Activated naive CD4-positive, alpha-beta T cell treated with anti-CD3 and anti-CD28 coated beads, Interleukin-2, amount 50 U/mL, for 72 hours (primary cell): ENCODE measurements around the gene TMOD4. TPM values are rescaled to one million over a fixed set of nuclear protein-coding genes. Genes with fewer than 3 reads are reported as not detected.
A peak's percentile ranks its signal among the peaks of the same experiment; 100 is the strongest.
"Not testable (repeated sequence)": the region's sequence is repeated elsewhere in the genome, so short reads cannot be mapped to it uniquely, and the experiment has no call there.

ENCODE experiments used
- ATAC-seq, 2 donors: fragments of 150-1000 bp; cut with Tn5 transposase; 2 replicates each; pipeline ENCODE4 v1.10.0; 2021; ENCODE audit warnings: mild to moderate bottlenecking in 2 of 2, moderate library complexity in 2 of 2
- DNase-seq, 2 donors: peaks; one replicate each; pipeline ENCODE4 v3.0.0; 2021 to 2022; ENCODE audit warnings: low spot score in 2 of 2
- H3K27ac Mint-ChIP-seq, 2 donors: one replicate each; pipeline ENCODE4 v1.8.0; 2022; ENCODE audit warnings: mild to moderate bottlenecking in 2 of 2, mixed read lengths in 2 of 2
- H3K36me3 Mint-ChIP-seq, 2 donors: one replicate each; pipeline ENCODE4 v1.8.0; 2022; ENCODE audit warnings: mixed read lengths in 2 of 2
- H3K9me3 Mint-ChIP-seq, 2 donors: one replicate each; pipeline ENCODE4 v1.8.0; 2022; ENCODE audit warnings: mixed read lengths in 2 of 2
- total RNA-seq, 2 donors: library from RNA; stranded (reverse); gene quantifications; one replicate each; pipeline ENCODE4 v1.2.3, GENCODE V29; 2022

Gene TMOD4
- total RNA-seq, 2 donors from 2014 or later, result 0.77 to 0.78 TPM

GRCh38 chr1:151189637-151190445 is 14.1 kb upstream of the TMOD4 start, which contains the start of gene VPS72:
Gene VPS72 (minus strand): TSS chr1:151190197. CDS start chr1:151190121, 76 bp downstream.
- Mint-ChIP-seq H3K27ac (peak within 1 kb of the TSS; percentile 93 to 99), H3K36me3 (peaks cover 6 to 16% of the 10 kb centered on the region in 2 donors), H3K9me3 (no peaks in the 10 kb centered on the region)

DNA sequence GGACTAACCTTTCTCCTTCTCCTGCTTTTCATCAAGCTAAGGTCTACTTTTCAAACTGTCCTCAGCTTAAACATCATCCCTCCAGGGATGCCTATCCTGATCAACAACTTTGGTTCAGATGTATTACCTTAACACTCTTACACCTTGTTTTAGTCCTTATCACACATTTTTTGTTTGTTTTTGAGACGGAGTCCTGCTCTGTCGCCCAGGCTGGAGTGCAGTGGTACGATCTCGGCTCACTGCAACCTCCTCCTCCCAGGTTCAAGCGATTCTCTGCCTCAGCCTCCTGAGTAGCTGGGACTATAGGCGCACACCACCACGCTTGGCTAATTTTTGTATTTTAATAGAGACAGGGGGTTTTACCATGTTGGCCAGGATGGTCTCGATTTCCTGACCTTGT is 12.9 kb upstream of the TMOD4 start:
- H3K9me3 Mint-ChIP-seq, result not testable (repeated sequence)
- peaks cover 11 to 23% of the 10 kb centered on the region in 2 donors for H3K36me3 Mint-ChIP-seq

More at GRCh38 chr1:151189637-151190445, 14.1 kb upstream of the TMOD4 start, which contains the start of gene VPS72:
- DNase-seq (peak; percentile 80 to 86), ATAC-seq (peak; percentile 97 to 99)

DNA sequence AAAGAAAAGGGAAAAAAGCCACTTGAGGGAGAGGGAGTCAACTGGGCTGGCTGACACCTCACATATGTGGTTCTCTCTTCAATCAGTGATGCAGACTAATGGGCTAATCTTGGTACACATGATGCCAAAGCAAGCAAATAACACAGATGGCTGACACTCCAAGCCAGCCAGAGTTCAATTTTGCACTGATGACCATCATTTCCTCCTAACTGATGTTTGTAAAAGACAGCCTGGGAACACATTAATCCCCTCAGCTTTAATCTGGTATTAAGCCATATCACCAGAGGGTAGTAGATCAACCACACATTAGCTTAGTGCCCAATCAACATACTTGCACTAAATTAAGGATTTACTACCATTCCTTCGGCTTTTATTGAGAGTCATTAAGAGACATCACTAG is 11.4 kb upstream of the TMOD4 start:
- Mint-ChIP-seq H3K9me3 (no peaks in the 10 kb centered on the region), H3K36me3 (peaks cover 18 to 31% of the 10 kb centered on the region in 2 donors), H3K27ac (no peak overlapping the region)
- ATAC-seq, result no peak
- DNase-seq, result no peak

More for the DNA sequence above, 12.9 kb upstream of the TMOD4 start:
- not testable (repeated sequence) for ATAC-seq, DNase-seq
- H3K27ac Mint-ChIP-seq, result peak overlapping the region; percentile 91 to 93

DNA sequence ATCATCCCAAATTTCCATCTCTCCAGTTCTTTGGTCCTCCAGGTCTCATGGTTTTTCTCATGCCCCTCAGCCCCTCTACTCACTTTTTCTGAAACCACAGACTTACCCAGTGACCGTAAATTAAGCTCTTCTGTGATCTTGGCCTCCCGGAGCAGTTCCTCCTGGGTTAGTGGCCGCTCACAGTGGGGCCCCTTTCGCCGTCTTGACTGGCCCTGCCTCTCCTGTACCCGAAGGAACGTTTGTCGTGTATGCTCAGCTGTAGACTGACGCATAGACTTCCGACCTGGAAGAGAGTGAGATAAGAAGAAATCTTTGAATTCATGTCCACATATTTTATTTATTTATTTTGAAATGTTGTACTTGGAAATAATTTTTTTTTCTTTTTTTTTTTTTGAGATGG is 8.4 kb upstream of the TMOD4 start:
- ATAC-seq (no peak), DNase-seq (no peak)
- H3K36me3 Mint-ChIP-seq, result peaks cover 12 to 39% of the 10 kb centered on the region in 2 donors
- peak overlapping the region in 1 of 2 donors; percentile 69 for H3K27ac Mint-ChIP-seq
- H3K9me3 Mint-ChIP-seq, result no peaks in the 10 kb centered on the region

DNA sequence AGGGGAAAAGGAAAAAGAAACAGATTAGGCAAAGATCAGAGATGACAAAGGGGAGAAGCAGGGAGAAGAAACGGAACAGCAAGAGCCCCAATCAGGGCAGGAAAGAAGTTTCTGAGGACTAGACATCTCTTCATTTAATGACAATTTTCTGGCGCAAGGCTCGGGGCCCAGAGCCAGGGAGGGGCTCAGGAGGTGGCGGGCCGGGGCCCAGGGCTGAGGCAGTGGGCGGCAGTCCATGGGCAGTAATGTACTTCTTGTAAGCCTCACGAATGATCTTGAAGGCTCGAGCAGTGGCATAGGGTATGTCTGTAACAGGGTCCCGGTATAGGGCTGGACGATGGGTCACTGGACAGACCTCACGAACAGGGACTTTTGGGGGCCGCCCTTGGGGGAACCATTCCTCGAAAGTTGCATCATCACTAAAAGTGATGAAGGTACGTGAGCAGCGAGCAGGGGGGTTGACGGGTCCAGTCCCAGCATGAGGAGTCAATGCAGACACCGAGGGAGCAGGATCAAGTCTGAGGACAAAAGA is 799 bp upstream of the TMOD4 start:
- no peak for DNase-seq
- Mint-ChIP-seq H3K36me3 (peaks cover 10 to 13% of the 10 kb centered on the region in 2 donors), H3K27ac (peak overlapping the region in 1 of 2 donors; percentile 70)

GRCh38 chr1:151175041-151175741 is 590 bp downstream of the TMOD4 start:
- H3K27ac Mint-ChIP-seq, result peak overlapping the region in 1 of 2 donors; percentile 21
- H3K36me3 Mint-ChIP-seq, result peaks cover 0 to 10% of the 10 kb centered on the region in 2 donors
- H3K9me3 Mint-ChIP-seq, result no peaks in the 10 kb centered on the region
- no peak for DNase-seq
- no peak for ATAC-seq

More for the DNA sequence above, 799 bp upstream of the TMOD4 start:
- no peaks in the 10 kb centered on the region for H3K9me3 Mint-ChIP-seq
- no peak for ATAC-seq

DNA sequence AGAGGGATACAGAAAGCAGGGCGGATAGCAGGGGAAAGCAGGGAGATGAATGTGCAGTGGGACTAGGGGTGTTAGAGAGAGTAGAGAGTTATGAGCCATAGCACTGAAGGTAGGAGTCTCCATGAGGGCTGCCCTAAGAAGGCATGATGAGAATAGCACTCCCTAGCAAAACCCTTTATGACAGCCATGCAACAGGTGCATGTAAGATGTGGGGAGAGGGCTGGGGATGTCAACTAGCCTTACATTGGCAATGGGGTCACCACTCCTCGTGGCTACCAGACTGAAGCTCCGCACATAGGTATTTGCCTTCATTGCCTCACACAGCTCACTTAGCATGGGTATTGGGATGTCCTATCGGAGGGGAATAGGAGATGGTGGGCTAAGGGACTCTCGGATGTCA is 4.6 kb downstream of the TMOD4 start:
- H3K36me3 Mint-ChIP-seq, result peaks cover 13 to 19% of the 10 kb centered on the region in 2 donors
- no peaks in the 10 kb centered on the region for H3K9me3 Mint-ChIP-seq
- no peak for ATAC-seq
- H3K27ac Mint-ChIP-seq, result peak overlapping the region; percentile 6 to 7
- DNase-seq, result no peak

DNA sequence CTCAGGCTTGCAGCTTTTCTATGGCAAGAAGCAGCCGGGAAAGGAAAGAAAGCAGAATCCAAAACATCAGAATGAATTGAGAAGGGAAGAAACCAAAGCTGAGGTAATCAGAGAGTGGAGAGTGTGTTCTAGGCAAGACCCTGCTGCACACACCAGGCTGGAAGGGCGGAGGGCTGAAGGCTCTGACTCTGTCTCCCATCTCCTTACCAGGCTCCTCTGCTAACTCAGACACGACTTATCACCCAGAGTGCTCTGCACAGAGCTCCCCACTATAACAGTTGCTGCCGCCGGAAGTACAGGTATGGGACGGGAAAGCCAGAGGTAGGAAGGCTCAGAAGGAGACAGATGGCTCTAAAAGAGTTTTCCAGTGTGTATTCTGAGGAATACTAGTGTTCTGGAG is 8.7 kb downstream of the TMOD4 start:
- H3K27ac Mint-ChIP-seq, result peak overlapping the region; percentile 73 to 95
- no peak for ATAC-seq
- H3K36me3 Mint-ChIP-seq, result peaks cover 22 to 25% of the 10 kb centered on the region in 2 donors
- DNase-seq, result no peak
- no peaks in the 10 kb centered on the region for H3K9me3 Mint-ChIP-seq

GRCh38 chr1:151166505-151166956 is 9.2 kb downstream of the TMOD4 start:
- DNase-seq (no peak), ATAC-seq (peak in 1 of 2 donors; percentile 37)
- H3K9me3 Mint-ChIP-seq, result no peaks in the 10 kb centered on the region
- peak overlapping the region; percentile 95 to 97 for H3K27ac Mint-ChIP-seq
- H3K36me3 Mint-ChIP-seq, result peaks cover 22 to 25% of the 10 kb centered on the region in 2 donors

DNA sequence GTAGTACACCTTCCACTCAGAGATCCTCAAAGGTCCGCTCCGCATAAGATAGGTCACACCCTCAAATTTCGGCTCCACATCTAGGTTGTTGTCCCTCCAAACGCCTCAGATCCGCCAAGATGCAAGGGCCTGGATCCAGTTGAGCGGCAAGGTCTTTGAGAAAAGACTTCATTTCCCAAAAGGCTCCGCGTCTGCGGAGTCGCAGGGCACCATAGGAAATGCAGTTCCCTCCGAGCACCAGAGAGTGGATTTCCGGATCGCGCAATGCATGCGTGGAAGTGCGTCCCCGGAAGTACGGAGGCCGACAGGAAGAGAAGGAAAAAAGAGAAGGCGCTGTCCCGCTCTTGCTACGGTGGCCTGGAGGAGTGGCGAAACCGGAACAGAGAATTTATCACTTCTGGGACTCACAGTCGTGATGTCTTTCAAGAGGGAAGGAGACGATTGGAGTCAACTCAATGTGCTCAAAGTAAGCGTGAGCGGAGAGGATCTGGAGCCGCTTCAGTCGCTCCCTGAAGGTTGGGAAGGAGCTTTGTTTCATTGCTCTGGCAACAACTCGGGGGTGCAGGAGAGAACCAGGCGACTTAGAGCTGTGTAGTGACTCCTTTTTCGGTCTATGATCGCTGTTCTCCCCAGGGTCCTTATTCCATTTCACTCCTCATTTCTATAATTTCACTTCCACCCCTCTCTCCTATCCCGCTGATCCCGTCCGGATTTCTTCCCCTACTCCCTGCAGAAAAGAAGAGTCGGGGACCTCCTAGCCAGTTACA is 9.9 kb downstream of the TMOD4 start, which contains the start of the genes LYSMD1 and SCNM1:
TSS of gene LYSMD1 (minus strand) at position 165 of the 767 bp plus-strand sequence. CDS start 644 bp downstream, outside the sequence.
TSS of gene SCNM1 (plus strand) at position 407 of the 767 bp plus-strand sequence. CDS start at position 416, 9 bp downstream.
- Mint-ChIP-seq H3K36me3 (peaks cover 22 to 25% of the 10 kb centered on the region in 2 donors), H3K9me3 (no peaks in the 10 kb centered on the region), H3K27ac (peak within 1 kb of the TSS; percentile 95 to 97)
- DNase-seq, result peak; percentile 94 to 97
- ATAC-seq, result peak; percentile 95 to 96

- DNase-seq, result no peak
- Mint-ChIP-seq H3K9me3 (no peaks in the 10 kb centered on the region), H3K36me3 (peaks cover 22 to 25% of the 10 kb centered on the region in 2 donors), H3K27ac (peak overlapping the region; percentile 95 to 97)
- ATAC-seq, result peak in 1 of 2 donors; percentile 3
These were observed 10.5 kb downstream of the TMOD4 start for GRCh38 chr1:151165281-151165737.

DNA sequence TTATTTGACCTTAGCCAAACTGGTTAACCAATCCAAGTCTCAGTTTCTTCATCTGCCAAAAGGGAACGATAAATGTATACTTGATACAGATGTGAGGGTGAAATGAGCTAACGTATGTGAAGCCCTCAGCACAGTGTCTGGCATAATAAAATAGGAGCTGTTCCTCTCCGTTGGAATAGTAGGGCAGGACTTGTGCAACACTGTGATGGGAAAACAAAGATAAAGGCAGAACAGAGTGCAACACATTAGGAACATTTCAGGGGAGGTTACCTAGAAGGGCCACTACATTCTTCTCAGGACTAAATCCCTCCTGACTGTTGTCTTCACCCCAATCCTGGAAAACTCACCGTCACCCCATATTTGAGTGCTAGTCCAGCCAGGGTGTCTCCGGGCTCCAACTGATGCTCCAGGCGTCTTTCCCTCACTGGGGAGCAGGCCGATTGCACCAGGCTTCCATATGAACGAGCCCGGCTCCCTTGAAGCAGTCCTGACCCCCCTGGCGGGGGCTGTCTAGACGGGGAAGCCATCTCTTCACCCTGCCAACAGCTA is 11.0 kb downstream of the TMOD4 start:
- Mint-ChIP-seq H3K9me3 (no peaks in the 10 kb centered on the region), H3K27ac (peak overlapping the region; percentile 95 to 97), H3K36me3 (peaks cover 23 to 25% of the 10 kb centered on the region in 2 donors)
- DNase-seq (no peak), ATAC-seq (no peak)

GRCh38 chr1:151159373-151159772 is 16.4 kb downstream of the TMOD4 start:
- ATAC-seq (no peak), DNase-seq (no peak)
- Mint-ChIP-seq H3K9me3 (no peaks in the 10 kb centered on the region), H3K36me3 (peaks cover 28 to 33% of the 10 kb centered on the region in 2 donors), H3K27ac (peak overlapping the region; percentile 83 to 97)

GRCh38 chr1:151158751-151159251 is 17.0 kb downstream of the TMOD4 start:
- Mint-ChIP-seq H3K36me3 (peaks cover 28 to 33% of the 10 kb centered on the region in 2 donors), H3K9me3 (no peaks in the 10 kb centered on the region), H3K27ac (peak overlapping the region; percentile 97 to 98)
- no peak for ATAC-seq
- no peak for DNase-seq

DNA sequence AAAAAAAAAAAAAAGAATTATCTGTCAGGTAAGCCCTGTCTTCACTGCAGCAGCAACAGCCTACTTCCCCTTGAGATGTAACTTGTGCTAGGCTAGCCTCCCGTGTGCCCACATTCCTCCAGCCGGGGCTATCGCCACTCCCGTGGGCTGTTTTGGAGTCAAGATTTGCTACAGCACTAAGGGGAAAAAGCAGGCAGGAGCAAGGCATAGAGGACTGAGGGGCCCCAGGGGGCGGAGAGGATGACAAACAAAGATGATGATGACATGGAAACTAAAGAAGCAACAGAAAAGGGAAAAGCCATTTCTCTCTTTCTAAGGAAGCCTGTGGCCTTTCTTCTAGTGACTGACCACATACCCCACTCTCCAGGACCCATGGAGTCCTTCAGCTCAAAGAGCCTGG is 17.5 kb downstream of the TMOD4 start:
- peak; percentile 10 to 17 for ATAC-seq
- Mint-ChIP-seq H3K27ac (peak overlapping the region; percentile 97 to 98), H3K9me3 (no peaks in the 10 kb centered on the region), H3K36me3 (peaks cover 28 to 33% of the 10 kb centered on the region in 2 donors)
- DNase-seq, result peak in 1 of 2 donors; percentile 24
